IPS-18a (cell line): ENCODE data around the gene DRC1.
A peak's percentile ranks its signal among the peaks of the same experiment; 100 is the strongest.
"Not testable (repeated sequence)": the region's sequence is repeated elsewhere in the genome, so short reads cannot be mapped to it uniquely, and the experiment has no call there.

Source experiments
- H3K27ac ChIP-seq: one replicate; pipeline ENCODE4 v1.5.1; 2013; ENCODE audit warnings: low read length
- H3K27me3 ChIP-seq: one replicate; pipeline ENCODE4 v1.6.1; 2013; ENCODE audit warnings: mild to moderate bottlenecking, low read length; ENCODE audit not compliant: control insufficient read depth, insufficient read depth
- H3K36me3 ChIP-seq: one replicate; pipeline ENCODE4 v1.6.1; 2013; ENCODE audit warnings: low read depth, low read length; ENCODE audit not compliant: control insufficient read depth
- H3K4me1 ChIP-seq: one replicate; pipeline ENCODE4 v1.6.1; 2013; ENCODE audit warnings: low read depth, low read length; ENCODE audit not compliant: control insufficient read depth
- H3K4me3 ChIP-seq: one replicate; pipeline ENCODE4 v1.5.1; 2013; ENCODE audit warnings: low read length
- H3K9ac ChIP-seq: one replicate; pipeline ENCODE4 v1.6.1; 2013; ENCODE audit warnings: mild to moderate bottlenecking, low read length, moderate library complexity
- H3K9me3 ChIP-seq: one replicate; pipeline ENCODE4 v1.6.1; 2013; ENCODE audit warnings: low read depth, low read length; ENCODE audit not compliant: control insufficient read depth

Gene DRC1

GRCh38 chr2:26401739-26402541, at the start of gene DRC1:
Gene DRC1 (plus strand): TSS chr2:26401920. CDS start chr2:26401990, 70 bp downstream.
- Histone ChIP-seq H3K36me3 (no peaks in the 10 kb centered on the region), H3K4me1 (no peaks in the 10 kb centered on the region), H3K9ac (peak within 1 kb of the TSS; percentile 55), H3K4me3 (peak within 1 kb of the TSS; percentile 62), H3K9me3 (no peaks in the 10 kb centered on the region), H3K27ac (no peak within 1 kb of the TSS), H3K27me3 (peaks cover 8% of the 10 kb centered on the region)

- Histone ChIP-seq H3K9me3 (no peaks in the 10 kb centered on the region), H3K27me3 (no peaks in the 10 kb centered on the region), H3K9ac (no peak overlapping the region), H3K4me3 (no peak overlapping the region), H3K4me1 (peaks cover 11% of the 10 kb centered on the region), H3K36me3 (no peaks in the 10 kb centered on the region), H3K27ac (no peak overlapping the region)
These were observed 48.8 kb upstream of the DRC1 start for GRCh38 chr2:26352892-26353291.

GRCh38 chr2:26354469-26354868, 47.3 kb upstream of the DRC1 start:
- H3K4me3 ChIP-seq, H3K9ac ChIP-seq, H3K27me3 ChIP-seq, H3K9me3 ChIP-seq, H3K36me3 ChIP-seq, H3K27ac ChIP-seq: not testable (repeated sequence)
- peaks cover 11% of the 10 kb centered on the region for H3K4me1 ChIP-seq

GRCh38 chr2:26355038-26355995, 46.4 kb upstream of the DRC1 start:
- no peaks in the 10 kb centered on the region for H3K36me3 ChIP-seq
- H3K4me3 ChIP-seq: no peak overlapping the region
- H3K9ac ChIP-seq: no peak overlapping the region
- no peaks in the 10 kb centered on the region for H3K27me3 ChIP-seq
- no peaks in the 10 kb centered on the region for H3K9me3 ChIP-seq
- peak overlapping the region; percentile 38 for H3K27ac ChIP-seq
- H3K4me1 ChIP-seq: peaks cover 11% of the 10 kb centered on the region

- Histone ChIP-seq H3K4me1 (peaks cover 11% of the 10 kb centered on the region), H3K36me3 (no peaks in the 10 kb centered on the region), H3K9ac (no peak overlapping the region)
These were observed 45.6 kb upstream of the DRC1 start for GRCh38 chr2:26356111-26356510.

GRCh38 chr2:26356771-26357170, 44.9 kb upstream of the DRC1 start:
- Histone ChIP-seq H3K27me3 (no peaks in the 10 kb centered on the region), H3K9ac (no peak overlapping the region), H3K4me1 (peaks cover 11% of the 10 kb centered on the region), H3K9me3 (no peaks in the 10 kb centered on the region), H3K27ac (no peak overlapping the region), H3K36me3 (no peaks in the 10 kb centered on the region), H3K4me3 (no peak overlapping the region)

More at GRCh38 chr2:26356111-26356510, 45.6 kb upstream of the DRC1 start:
- no peaks in the 10 kb centered on the region for H3K9me3 ChIP-seq
- no peaks in the 10 kb centered on the region for H3K27me3 ChIP-seq
- H3K27ac ChIP-seq: no peak overlapping the region
- H3K4me3 ChIP-seq: no peak overlapping the region

GRCh38 chr2:26359886-26360473, 41.7 kb upstream of the DRC1 start:
- Histone ChIP-seq H3K9me3 (no peaks in the 10 kb centered on the region), H3K36me3 (no peaks in the 10 kb centered on the region), H3K4me1 (peaks cover 8% of the 10 kb centered on the region), H3K27ac (no peak overlapping the region), H3K9ac (no peak overlapping the region), H3K27me3 (no peaks in the 10 kb centered on the region), H3K4me3 (no peak overlapping the region)

- Histone ChIP-seq H3K9ac (no peak overlapping the region), H3K36me3 (peaks cover 18% of the 10 kb centered on the region), H3K4me1 (no peaks in the 10 kb centered on the region), H3K4me3 (no peak overlapping the region), H3K9me3 (no peaks in the 10 kb centered on the region), H3K27ac (no peak overlapping the region), H3K27me3 (no peaks in the 10 kb centered on the region)
These were observed 38.4 kb upstream of the DRC1 start for GRCh38 chr2:26363323-26363722.

GRCh38 chr2:26363958-26364357, 37.8 kb upstream of the DRC1 start:
- Histone ChIP-seq H3K27ac (no peak overlapping the region), H3K9me3 (no peaks in the 10 kb centered on the region), H3K9ac (no peak overlapping the region), H3K36me3 (peaks cover 23% of the 10 kb centered on the region), H3K27me3 (no peaks in the 10 kb centered on the region), H3K4me1 (no peaks in the 10 kb centered on the region), H3K4me3 (no peak overlapping the region)

- no peak overlapping the region for H3K9ac ChIP-seq
- H3K27ac ChIP-seq: no peak overlapping the region
- H3K4me1 ChIP-seq: no peaks in the 10 kb centered on the region
- H3K36me3 ChIP-seq: peaks cover 25% of the 10 kb centered on the region
- no peaks in the 10 kb centered on the region for H3K27me3 ChIP-seq
- H3K9me3 ChIP-seq: no peaks in the 10 kb centered on the region
- H3K4me3 ChIP-seq: no peak overlapping the region
These were observed 37.1 kb upstream of the DRC1 start for GRCh38 chr2:26364669-26365068.

- Histone ChIP-seq H3K27me3 (no peaks in the 10 kb centered on the region), H3K4me3 (no peak overlapping the region), H3K27ac (no peak overlapping the region), H3K9ac (no peak overlapping the region), H3K36me3 (peaks cover 25% of the 10 kb centered on the region), H3K9me3 (no peaks in the 10 kb centered on the region), H3K4me1 (no peaks in the 10 kb centered on the region)
These were observed 34.8 kb upstream of the DRC1 start for GRCh38 chr2:26366957-26367356.
